NCI-H1417 treated with DMSO at 0.1 percent for 48 hours (cell line): ENCODE measurements around the gene KCNMA1.
A peak's percentile ranks its signal among the peaks of the same experiment; 100 is the strongest.
"Not testable (repeated sequence)": the region's sequence is repeated elsewhere in the genome, so short reads cannot be mapped to it uniquely, and the experiment has no call there.

ENCODE experiments used
- DNase-seq: peaks from one replicate; lab custom pipeline; 2025; lab: John Stamatoyannopoulos, UW

Gene KCNMA1

GRCh38 chr10:77664008-77664407 is 26.4 kb upstream of the KCNMA1 start:
- DNase-seq = no peak

GRCh38 chr10:77661674-77662073 is 24.1 kb upstream of the KCNMA1 start:
- no peak for DNase-seq

GRCh38 chr10:77661100-77661499 is 23.5 kb upstream of the KCNMA1 start:
- no peak for DNase-seq

GRCh38 chr10:77659046-77659670 is 21.6 kb upstream of the KCNMA1 start:
- not testable (repeated sequence) for DNase-seq

GRCh38 chr10:77653210-77653609 is 15.6 kb upstream of the KCNMA1 start:
- no peak for DNase-seq

- DNase-seq = no peak
Observed at GRCh38 chr10:77649333-77650331, 12.0 kb upstream of the KCNMA1 start.

GRCh38 chr10:77648472-77648871 is 10.9 kb upstream of the KCNMA1 start:
- DNase-seq = no peak

- no peak for DNase-seq
Observed at GRCh38 chr10:77647543-77648293, 10.1 kb upstream of the KCNMA1 start.

GRCh38 chr10:77644557-77645243 is 7.1 kb upstream of the KCNMA1 start:
- DNase-seq = no peak

DNA sequence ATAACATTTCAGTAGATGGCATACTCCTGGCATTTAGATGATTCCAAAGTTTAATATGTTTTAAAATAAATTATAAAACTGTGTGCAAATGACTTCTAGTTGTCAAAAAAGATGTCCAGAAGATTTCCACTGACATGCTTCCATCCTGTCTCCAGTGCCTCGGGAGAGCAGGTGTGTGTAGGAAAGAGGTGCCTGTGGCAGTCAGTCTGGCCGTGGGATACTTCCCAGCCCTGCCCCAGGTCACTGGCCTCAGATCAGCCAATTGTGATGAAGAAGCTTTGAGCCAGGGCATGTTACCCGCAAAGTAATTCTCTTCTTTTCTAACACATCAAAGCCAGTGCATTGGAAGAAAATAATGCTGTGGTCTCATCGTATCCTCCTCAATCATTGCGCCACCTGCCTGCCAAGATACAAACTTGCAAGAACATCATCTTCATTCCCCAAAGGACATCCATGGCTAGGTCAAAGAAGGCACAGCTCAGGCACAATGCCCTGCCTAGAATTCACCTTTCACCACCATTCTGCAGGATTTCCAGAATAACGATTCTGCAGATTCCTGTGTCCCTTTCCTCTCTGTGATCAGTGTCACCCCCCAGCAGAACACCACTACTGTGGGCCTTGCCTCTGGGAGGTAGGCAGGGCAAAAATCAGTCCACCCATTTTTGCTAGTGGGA is 6.3 kb upstream of the KCNMA1 start:
- no peak for DNase-seq

DNA sequence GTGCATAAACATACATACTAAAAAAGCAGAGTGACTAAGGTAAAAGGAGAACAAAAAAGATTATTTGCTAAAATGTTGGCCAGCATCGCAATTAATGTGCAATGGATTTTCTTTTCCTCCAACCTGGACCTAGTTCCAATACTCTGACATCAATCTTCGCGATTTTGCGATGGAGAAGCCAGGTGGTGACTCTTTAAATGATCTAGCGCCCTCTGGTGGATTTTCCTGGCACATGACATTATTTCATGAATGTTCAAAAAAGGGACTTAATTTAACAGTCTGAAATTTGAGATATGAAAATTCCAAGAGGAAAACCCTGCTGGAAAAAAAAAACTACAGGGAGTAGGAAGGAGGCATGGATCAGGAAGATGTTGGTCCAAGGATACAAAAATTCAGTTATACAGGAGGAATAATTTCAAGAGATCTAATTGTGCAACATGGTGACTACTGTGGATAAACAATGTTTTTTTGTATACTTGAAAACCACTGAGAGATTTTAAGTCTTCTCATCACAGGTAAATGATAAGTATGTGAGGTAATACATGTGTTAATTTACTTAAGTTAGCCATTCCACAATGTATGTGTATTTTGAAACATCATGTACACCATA is 4.3 kb upstream of the KCNMA1 start:
- DNase-seq = peak; percentile 59

DNA sequence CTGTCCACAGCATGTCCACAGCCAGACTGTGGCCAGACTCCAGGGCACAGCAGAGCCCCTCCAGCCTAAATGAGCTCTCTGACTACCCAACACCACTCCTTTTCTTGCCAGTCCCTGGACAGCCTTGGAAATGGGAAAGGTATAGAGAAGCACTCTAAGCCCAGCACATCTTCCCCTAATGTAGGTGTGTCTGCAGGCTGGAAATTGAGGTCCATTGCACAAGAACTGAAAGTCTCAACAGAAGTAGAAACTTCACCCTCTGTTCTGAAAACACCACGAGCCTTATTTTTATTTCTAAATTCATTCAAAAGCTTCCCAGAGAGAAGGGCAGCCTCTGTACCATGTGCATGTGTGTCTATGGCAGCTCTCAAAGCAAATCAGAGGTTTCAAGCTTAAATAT is 3.7 kb upstream of the KCNMA1 start:
- DNase-seq = no peak

DNA sequence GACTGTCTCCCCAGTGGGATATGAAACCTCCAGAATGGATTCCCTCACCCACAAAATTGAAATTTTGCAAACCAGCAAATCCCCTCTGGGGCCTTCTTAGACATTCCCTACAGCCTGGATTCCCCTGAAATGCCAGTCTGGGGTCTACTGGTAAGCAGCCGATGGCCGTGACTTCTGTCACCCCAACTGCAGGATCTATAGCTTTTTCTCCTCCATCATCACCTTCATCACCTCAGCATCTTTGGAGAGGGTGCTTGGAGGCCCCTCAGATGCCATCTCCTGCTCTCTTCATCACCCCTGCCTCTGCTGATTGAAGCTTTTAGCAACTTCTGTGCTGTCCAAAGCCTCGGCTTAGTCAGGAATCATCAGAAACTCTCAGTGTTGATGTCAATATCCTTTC is 2.6 kb upstream of the KCNMA1 start:
- no peak for DNase-seq

GRCh38 chr10:77639756-77640155 is 2.1 kb upstream of the KCNMA1 start:
- DNase-seq = no peak

DNA sequence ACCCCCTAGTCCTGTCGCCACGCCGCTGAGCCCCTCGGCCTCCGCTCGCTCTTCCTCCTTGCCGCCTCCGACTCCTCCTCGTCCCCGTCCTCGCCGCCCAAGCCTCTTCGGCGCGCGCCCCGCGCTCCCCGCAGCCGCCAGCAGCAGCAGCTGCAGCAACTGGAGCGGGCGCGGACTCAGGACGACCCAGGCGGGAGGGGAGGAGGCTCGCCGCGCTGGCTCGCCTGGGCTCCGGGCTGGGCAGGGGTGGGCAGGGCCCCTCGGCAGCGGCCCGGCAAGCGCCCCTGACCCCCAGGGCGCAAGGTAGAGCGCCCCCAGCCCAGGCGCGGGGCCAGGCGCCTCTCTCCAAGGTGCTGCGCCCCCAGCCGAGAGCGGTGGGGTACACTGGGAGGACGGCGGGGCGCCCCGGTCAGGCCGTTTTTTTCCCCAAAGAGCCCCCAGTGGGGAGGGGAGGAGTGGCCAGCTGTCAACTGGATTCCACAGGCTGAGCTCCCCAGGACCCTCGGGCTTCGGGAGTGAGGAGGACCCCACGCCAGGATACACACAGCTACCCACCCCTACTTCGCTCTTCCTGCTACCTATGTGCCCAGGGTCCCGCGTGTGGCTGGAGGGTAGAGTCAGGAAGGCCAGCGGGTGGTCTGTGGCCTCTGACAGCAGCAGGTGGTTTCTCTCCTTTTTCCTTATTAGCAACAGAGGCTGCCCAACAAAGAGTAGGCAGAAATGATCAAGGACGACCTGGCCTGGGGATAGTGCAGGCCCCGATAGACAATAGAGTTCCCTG is 903 bp upstream of the KCNMA1 start:
- no peak for DNase-seq

DNA sequence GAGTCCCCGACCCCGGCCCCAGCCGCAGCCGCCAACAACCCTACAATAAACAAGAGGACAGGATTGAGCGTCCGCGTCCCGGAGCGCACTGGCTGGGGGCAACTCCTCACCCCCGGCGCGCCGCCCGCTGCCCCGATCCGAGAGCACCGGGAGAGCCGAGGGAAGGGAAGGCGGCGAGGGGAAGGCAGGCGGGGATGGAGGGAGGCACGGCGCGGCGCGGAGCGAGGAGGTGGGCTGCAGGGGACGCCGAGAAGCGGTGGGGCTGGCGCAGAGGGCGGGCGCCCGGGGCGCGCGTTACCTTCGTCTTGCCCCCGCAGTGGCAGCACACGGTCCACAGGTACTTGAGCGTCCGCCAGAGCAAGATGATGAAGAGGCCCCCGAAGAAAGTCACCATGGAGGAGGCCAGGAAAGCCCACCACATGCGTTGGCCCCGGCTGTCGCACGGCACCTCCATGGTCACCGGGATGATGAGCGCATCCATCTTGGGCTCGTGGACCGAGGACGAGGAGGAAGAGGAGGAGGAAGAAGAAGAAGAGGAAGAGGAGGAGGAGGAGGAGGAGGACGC is 559 bp downstream of the KCNMA1 start:
- no peak for DNase-seq

DNA sequence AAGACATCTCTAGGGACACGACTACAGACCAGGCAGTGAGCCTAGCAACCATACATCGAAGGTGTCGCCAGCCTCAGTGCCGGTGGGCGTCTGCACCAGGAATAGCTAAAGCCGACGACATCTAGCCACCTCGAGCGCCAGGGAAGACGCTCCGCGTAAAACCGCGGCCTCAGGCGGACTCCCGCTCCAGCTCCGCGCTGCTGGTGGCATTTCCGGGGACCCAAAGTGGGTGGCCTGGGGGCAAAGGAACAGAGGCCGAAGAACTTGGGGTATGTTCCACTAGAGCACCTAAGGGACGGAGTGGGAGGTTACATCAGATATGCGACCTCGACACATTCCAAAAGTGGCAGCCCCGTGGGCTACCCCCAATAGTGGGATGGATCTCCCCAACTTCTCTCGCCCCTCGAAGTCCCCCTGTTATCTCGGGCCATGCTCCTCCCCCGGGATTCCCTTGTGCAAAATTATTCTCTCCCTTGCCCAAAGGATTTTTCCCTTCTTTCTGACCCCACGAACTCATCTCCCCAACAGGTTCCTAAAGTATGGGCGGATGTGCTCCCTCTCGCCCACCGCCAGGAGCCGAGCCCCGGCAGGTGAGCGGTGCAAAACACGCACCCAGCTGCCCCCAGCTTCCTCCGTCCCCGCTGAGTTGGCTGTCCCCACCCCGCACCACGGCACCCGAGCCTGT is 1.2 kb downstream of the KCNMA1 start:
- DNase-seq = no peak

DNA sequence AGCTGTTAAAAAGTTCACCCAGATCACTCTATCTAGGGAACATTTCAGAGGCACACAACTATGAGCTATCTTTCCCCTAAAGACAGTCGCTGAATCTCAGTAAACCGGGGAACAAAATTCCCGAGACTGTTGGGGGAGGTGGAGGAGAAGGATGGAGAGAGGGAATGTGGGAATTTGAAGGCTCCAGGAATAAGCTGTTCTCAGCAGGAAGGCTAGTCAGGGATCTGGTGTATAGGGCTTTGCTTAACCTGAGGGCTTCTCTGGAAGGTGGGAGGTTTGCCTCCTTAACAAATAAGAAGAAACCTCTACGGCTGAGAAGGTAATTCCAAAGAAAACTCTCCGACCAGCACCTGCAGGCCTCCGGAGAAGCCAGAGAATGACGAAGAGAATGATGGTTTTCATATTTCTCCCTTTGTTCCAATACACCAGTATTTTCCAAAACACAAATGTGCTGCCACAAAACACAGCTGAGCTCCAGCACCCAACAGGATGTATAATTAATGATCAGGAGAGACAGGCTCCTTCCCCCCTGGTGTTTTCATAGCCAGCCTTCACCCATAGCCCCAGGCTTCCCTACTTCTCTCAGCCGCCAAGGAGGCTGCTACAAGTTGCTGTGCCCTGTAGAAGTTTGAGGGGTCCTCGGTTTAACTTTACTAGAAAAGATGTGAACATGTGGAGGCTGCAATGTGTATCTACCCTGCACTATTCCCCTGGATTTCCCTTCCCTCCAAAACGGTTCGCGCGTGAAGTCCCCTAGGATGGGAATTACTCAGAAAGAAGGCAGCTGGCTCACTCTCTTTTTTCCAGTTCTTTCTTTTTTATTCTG is 2.0 kb downstream of the KCNMA1 start:
- DNase-seq = no peak
